Stimulated activated CD8-positive, alpha-beta memory T cell treated with anti-CD3 and anti-CD28 coated beads, Interleukin-15, amount 100 ng/mL, for 48 hours (primary cell): ENCODE results near the gene FHIT.
"Not testable (repeated sequence)": the region's sequence is repeated elsewhere in the genome, so short reads cannot be mapped to it uniquely, and the experiment has no call there.

ENCODE experiments used
- DNase-seq, 2 donors: peaks; one replicate each; pipeline ENCODE4 v3.0.0-alpha.2; 2020; ENCODE audit warnings: low read depth in 2 of 2

The FHIT gene

GRCh38 chr3:60708191-60708975 lies 542.9 kb downstream of the FHIT start:
- DNase-seq = no peak

DNA sequence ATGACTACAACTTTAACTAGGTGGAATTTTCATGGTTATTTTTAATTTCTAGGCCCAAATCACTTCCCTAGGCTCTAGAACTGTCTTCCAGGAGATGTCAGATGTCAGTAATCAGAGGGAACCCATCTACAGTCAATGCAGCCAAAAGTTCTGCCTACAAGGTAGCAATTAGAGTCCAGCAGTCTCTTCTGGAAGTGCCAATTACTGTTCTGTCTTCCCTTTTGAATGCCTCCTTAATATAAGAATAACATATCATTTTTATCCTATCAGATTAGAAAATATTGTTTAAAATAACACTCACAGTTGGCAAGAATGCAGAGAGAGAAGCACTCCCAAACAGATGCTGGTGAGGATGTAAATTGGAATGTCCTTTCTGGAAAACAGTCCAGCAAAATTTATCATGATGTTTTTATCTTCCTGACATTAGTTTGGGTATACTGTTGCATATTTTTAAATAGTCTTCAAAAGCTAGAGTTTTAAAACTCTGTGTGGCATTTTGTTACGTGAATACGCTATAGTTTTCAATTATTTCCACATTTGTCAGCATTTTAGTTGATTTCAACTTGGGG lies 543.7 kb downstream of the FHIT start:
- no peak for DNase-seq

GRCh38 chr3:60703956-60704736 lies 547.1 kb downstream of the FHIT start:
- DNase-seq = no peak

- DNase-seq = no peak
These were observed 548.2 kb downstream of the FHIT start for GRCh38 chr3:60703008-60703407.

GRCh38 chr3:60698117-60698516 lies 553.1 kb downstream of the FHIT start:
- DNase-seq = no peak

DNA sequence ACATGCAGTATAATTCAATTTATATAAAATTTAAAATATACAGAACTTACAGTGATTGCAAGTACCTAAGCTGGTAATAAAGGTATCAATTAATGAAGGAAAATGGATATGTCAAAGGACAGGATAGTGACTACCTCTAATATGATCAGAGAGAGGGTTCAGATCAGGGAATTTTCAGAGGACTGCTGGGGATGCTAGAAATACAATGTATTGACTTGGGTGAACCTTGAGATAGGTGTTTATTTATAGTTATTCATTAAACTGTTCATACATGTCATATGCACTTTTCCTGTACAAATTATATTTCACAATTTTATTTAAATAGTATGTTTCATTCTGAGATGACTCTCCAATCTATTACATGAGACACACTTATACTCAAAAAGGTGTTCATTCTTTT lies 554.1 kb downstream of the FHIT start:
- DNase-seq = no peak

- no peak for DNase-seq
These were observed 554.7 kb downstream of the FHIT start for GRCh38 chr3:60696428-60697125.

GRCh38 chr3:60675424-60675823 lies 575.8 kb downstream of the FHIT start:
- DNase-seq = no peak

GRCh38 chr3:60674870-60675269 lies 576.4 kb downstream of the FHIT start:
- DNase-seq = no peak

GRCh38 chr3:60673123-60673522 lies 578.1 kb downstream of the FHIT start:
- no peak for DNase-seq

GRCh38 chr3:60672337-60672736 lies 578.9 kb downstream of the FHIT start:
- not testable (repeated sequence) for DNase-seq

GRCh38 chr3:60669636-60670035 lies 581.6 kb downstream of the FHIT start:
- DNase-seq = no peak

- no peak for DNase-seq
These were observed 591.2 kb downstream of the FHIT start for GRCh38 chr3:60660026-60660425.

GRCh38 chr3:60659098-60659497 lies 592.2 kb downstream of the FHIT start:
- DNase-seq = no peak

DNA sequence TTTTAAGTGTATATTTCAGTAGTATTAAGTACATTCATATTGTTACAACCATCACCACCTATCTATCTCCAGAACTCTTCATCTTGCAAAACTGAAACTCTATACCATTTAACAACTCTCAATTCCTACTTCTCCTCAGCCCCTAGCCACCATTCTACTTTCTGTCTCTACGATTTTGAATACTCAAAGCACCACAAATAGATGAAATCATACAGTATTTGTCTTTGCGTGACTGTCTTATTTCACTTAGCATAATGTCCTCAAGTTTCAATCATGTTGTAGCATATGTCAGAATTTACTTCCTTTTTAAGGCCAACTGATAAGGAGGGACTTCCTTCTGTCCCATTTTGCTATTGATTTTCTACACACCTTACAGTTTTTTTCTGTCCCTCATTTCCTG lies 593.3 kb downstream of the FHIT start:
- DNase-seq = no peak

- DNase-seq = no peak
These were observed 598.4 kb downstream of the FHIT start for GRCh38 chr3:60652829-60653228.

- DNase-seq = no peak
These were observed 599.5 kb downstream of the FHIT start for GRCh38 chr3:60651799-60652198.

DNA sequence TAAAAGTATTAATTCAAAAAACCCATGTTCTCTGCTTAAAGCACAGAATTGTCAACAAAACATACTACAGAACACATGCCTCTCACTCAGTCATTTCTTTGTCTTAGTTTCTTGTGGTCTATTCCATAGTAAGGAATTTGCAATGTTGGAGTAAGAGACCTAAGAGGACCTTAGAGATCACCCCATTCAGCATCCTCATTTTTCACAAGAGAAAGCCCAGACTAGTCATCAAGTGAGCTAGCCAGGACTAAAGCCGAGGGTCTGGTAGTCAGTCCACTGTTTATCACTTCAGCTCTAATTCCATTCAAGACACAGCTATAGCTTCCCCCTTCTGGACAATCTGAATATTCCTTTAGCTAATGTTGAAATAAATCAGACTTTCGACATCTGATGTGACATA lies 601.1 kb downstream of the FHIT start:
- DNase-seq = no peak

DNA sequence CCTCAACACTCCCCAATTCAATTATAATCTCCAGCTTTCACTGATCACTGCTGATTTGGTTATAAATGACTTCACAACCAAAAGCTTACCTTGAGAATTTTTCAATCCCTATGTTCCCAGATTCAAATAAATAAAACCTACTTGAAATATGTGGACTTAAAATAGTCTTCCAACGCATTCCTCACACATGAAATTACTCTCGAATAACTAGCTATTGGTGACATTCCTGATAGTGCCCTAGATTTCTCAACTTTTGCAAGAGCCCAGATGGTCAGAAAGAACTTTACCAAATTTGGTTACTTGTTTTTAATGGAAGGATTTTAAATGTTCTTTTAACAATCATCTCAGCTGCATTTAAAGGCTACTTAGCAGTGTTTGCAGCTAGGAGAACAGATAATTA lies 605.5 kb downstream of the FHIT start:
- no peak for DNase-seq

DNA sequence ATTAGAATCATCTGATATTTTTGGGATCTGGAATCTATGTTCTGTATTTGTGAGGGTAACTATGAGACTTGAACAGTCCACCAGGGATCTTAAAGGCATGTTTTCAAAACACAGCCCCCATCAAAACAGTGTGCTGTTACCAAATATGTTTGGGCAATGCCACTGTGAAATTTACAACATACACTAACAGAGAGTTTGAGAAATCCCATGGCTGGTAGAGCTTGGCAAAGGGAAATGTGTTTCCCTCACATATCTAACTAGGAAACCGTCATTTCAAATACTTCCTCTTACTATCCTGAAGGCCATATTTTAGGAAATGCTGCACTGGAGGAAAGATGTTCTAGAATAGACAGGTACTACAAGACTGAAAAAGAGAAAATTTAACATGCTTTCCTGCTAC lies 607.4 kb downstream of the FHIT start:
- no peak for DNase-seq

DNA sequence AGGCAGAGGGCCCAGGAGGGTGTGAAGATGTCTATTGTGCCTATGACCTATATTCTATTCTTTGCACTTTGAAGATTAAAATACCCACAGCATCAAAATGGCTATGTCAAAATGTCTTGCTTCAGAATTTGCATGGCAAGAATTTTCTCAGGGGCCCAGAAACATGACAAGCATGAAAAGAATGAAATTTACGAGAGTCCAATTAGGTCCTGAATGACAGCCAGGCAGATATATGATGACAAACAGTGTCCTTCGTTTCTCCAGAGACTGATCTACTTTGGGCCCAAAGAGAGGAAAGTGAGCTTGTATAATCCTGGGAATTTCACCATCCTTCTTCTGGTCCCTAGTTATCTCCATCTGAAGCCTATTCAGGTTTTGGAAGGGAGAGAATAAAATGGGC lies 609.9 kb downstream of the FHIT start:
- DNase-seq = no peak

DNA sequence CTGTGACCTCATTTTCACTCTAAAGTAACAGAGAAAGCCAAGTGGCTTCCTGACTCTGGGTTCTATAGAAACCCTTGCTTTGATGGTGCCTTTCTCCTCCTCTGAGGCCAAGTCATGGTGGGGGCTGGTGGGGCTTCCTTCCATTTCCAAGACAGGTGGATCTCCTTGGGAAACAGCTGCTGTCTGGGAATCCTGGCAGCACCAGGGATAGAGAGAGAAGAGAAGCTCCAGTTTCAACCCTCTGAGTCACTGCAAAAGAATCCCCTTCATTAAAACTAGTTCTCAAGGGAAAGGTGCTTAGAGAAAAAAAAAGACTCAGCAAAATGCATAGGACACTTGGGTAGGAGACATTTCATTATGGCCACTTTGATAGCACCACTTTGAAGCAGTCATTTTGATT lies 614.4 kb downstream of the FHIT start:
- no peak for DNase-seq
